Measurements from ENCODE around the gene MORN3. TPM values are rescaled to one million over a fixed set of nuclear protein-coding genes. Genes with fewer than 3 reads are reported as not detected.

The MORN3 gene
- total and polyA plus RNA-seq, 10 of the 15 experiments (the other 5 are each of a cell fraction or from before 2014, with no cell fraction given) = 0.08 to 0.34 (median 0.17) TPM

- H2AFZ ChIP-seq (ENCODE audit: control insufficient read depth, low read depth, low read length) = no peak overlapping the region
- DNase-seq (ENCODE audit: low read depth, low spot score) (no peak), FAIRE-seq (no peak), ATAC-seq (no peak)
- H3K4me2 ChIP-seq (ENCODE audit: control insufficient read depth, insufficient read depth) = no peak overlapping the region
- H3K9me3 ChIP-seq (replicated peaks; ENCODE audit: control insufficient read depth, insufficient read depth, low read length) = no peaks in the 10 kb centered on the region
- TF ChIP-seq PAX8 (IDR thresholded peaks at IDR 0.05) = no peak
- POLR2A ChIA-PET = no interaction called here
- no peaks in the 10 kb centered on the region for H3K27me3 ChIP-seq (replicated peaks in 1 of 2; ENCODE audit: control insufficient read depth in 2 of 2, insufficient read depth in 2 of 2, low read length in 1 of 2)
- 80% methylated on average over 4 of the region's 5 CpGs for WGBS (ENCODE audit: insufficient coverage, insufficient replicate concordance, low lambda C conversion rate, missing lambda C conversion rate)
- CTCF ChIA-PET = interaction anchor here (2.0 kb wide), 1 partner anchor 123 kb away, joined by 10 read pairs; no protein-coding TSS in a partner anchor
- no peaks in the 10 kb centered on the region for H4K20me1 ChIP-seq (ENCODE audit: control insufficient read depth, insufficient read depth)
- no peaks in the 10 kb centered on the region for H3K79me2 ChIP-seq (ENCODE audit: control insufficient read depth, insufficient read depth, low read length)
- H3K27ac ChIP-seq (ENCODE audit: control insufficient read depth, insufficient read depth) = no peak overlapping the region
- H3K9ac ChIP-seq (ENCODE audit: control insufficient read depth, insufficient read depth, low read length) = no peak overlapping the region
- RAD21 ChIA-PET (ENCODE audit: unreplicated experiment) = no interaction called here
- in situ Hi-C loops (cut with MboI) (no loop called here), intact Hi-C loops (cut with micrococcal nuclease; ENCODE audit: unreplicated experiment) (no loop called here)
- H3K4me3 ChIP-seq = no peak overlapping the region
- SMC1A ChIA-PET (ENCODE audit: uncharacterized antibody, unreplicated experiment) = interaction anchor here (1.2 kb wide), 1 partner anchor 8 kb away, joined by 3 read pairs; no protein-coding TSS in a partner anchor
- H3K4me1 ChIP-seq (ENCODE audit: control insufficient read depth, insufficient read depth, low read length) = peaks cover 9% of the 10 kb centered on the region
- BruUV-seq (replicated peaks) = no TSS peak
- no peaks in the 10 kb centered on the region for H3K36me3 ChIP-seq (ENCODE audit: control insufficient read depth in 2 of 2, insufficient read depth in 2 of 2, low read length in 1 of 2)
Measured at GRCh38 chr12:121676190-121676589, 6.7 kb upstream of the MORN3 start.

- no peaks in the 10 kb centered on the region for H3K36me3 ChIP-seq (ENCODE audit: control insufficient read depth in 2 of 2, insufficient read depth in 2 of 2, low read length in 1 of 2)
- WGBS (ENCODE audit: insufficient coverage, insufficient replicate concordance, low lambda C conversion rate, missing lambda C conversion rate) = 51% methylated on average over 12 of the region's 12 CpGs
- peaks cover 9% of the 10 kb centered on the region for H3K4me1 ChIP-seq (ENCODE audit: control insufficient read depth, insufficient read depth, low read length)
- peak overlapping the region; percentile 55 for H2AFZ ChIP-seq (ENCODE audit: control insufficient read depth, low read depth, low read length)
- BruUV-seq (replicated peaks) = no TSS peak
- intact Hi-C loops (cut with micrococcal nuclease; ENCODE audit: unreplicated experiment) (no loop called here), in situ Hi-C loops (cut with MboI) (loop anchor here (5.0 kb wide), 2 partner anchors 121 to 181 kb away; no protein-coding TSS in a partner anchor)
- no peak for FAIRE-seq
- ChIA-PET RAD21 (ENCODE audit: unreplicated experiment) (interaction anchor here (1.7 to 2.0 kb wide), 2 partner anchors 46 to 120 kb away, joined by 9 to 11 read pairs; partner anchors contain the start of gene ORAI1), SMC1A (ENCODE audit: uncharacterized antibody, unreplicated experiment) (interaction anchor here (0.9 to 5.5 kb wide), 5 partner anchors 15 to 387 kb away, joined by 3 to 55 read pairs (median 4); no protein-coding TSS in a partner anchor), POLR2A (interaction anchor here (1.2 to 2.4 kb wide), 4 partner anchors 44 to 142 kb away, joined by 3 to 13 read pairs (median 4); no protein-coding TSS in a partner anchor), CTCF (interaction anchor here (1.1 to 1.8 kb wide), 3 partner anchors 12 to 174 kb away, joined by 3 to 8 read pairs (median 4); partner anchors contain the start of gene ORAI1)
- peak overlapping the region; percentile 48 for H3K9ac ChIP-seq (ENCODE audit: control insufficient read depth, insufficient read depth, low read length)
- H3K9me3 ChIP-seq (replicated peaks; ENCODE audit: control insufficient read depth, insufficient read depth, low read length) = no peaks in the 10 kb centered on the region
- H3K27ac ChIP-seq (ENCODE audit: control insufficient read depth, insufficient read depth) = peak overlapping the region; percentile 25; the same call in 1 of the 2 replicates
- H4K20me1 ChIP-seq (ENCODE audit: control insufficient read depth, insufficient read depth) = no peaks in the 10 kb centered on the region
- H3K4me2 ChIP-seq (ENCODE audit: control insufficient read depth, insufficient read depth) = peak overlapping the region; percentile 92
- H3K79me2 ChIP-seq (ENCODE audit: control insufficient read depth, insufficient read depth, low read length) = no peaks in the 10 kb centered on the region
- H3K4me3 ChIP-seq = peak overlapping the region; percentile 60
- DNase-seq (ENCODE audit: low read depth, low spot score) = no peak
- no peaks in the 10 kb centered on the region for H3K27me3 ChIP-seq (replicated peaks in 1 of 2; ENCODE audit: control insufficient read depth in 2 of 2, insufficient read depth in 2 of 2, low read length in 1 of 2)
- peak; percentile 11 for ATAC-seq
- TF ChIP-seq NBN (IDR thresholded peaks at IDR 0.05) (no peak), STAT1 (conservative IDR thresholded peaks at IDR 0.05) (no peak), NFIC (IDR thresholded peaks at IDR 0.05; ENCODE audit: low read depth, low read length) (no peak), BCL11A (IDR thresholded peaks at IDR 0.05; ENCODE audit: low read depth, low read length) (no peak), MXI1 (IDR thresholded peaks at IDR 0.05; ENCODE audit: low read depth, low read length) (no peak), CREM (IDR thresholded peaks at IDR 0.05; ENCODE audit: low read depth) (no peak), E2F8 (IDR thresholded peaks at IDR 0.05; ENCODE audit: low read depth, partially characterized antibody) (no peak), NFYB (IDR thresholded peaks at IDR 0.05; ENCODE audit: insufficient read depth, low read depth, low read length) (no peak), ZBTB11 (CRISPR knock-in tag; IDR thresholded peaks at IDR 0.05) (no peak)
Measured at GRCh38 chr12:121673013-121673511, 3.6 kb upstream of the MORN3 start.
